ENCODE results near the gene ALDH3B1. TPM values are rescaled to one million over a fixed set of nuclear protein-coding genes. Genes with fewer than 3 reads are reported as not detected.

The ALDH3B1 gene
- total and polyA plus RNA-seq, 9 of the 15 experiments (the other 6 are each of a cell fraction or from before 2014, with no cell fraction given), result 0.01 to 0.35 (median 0.07) TPM; not detected in 2

DNA sequence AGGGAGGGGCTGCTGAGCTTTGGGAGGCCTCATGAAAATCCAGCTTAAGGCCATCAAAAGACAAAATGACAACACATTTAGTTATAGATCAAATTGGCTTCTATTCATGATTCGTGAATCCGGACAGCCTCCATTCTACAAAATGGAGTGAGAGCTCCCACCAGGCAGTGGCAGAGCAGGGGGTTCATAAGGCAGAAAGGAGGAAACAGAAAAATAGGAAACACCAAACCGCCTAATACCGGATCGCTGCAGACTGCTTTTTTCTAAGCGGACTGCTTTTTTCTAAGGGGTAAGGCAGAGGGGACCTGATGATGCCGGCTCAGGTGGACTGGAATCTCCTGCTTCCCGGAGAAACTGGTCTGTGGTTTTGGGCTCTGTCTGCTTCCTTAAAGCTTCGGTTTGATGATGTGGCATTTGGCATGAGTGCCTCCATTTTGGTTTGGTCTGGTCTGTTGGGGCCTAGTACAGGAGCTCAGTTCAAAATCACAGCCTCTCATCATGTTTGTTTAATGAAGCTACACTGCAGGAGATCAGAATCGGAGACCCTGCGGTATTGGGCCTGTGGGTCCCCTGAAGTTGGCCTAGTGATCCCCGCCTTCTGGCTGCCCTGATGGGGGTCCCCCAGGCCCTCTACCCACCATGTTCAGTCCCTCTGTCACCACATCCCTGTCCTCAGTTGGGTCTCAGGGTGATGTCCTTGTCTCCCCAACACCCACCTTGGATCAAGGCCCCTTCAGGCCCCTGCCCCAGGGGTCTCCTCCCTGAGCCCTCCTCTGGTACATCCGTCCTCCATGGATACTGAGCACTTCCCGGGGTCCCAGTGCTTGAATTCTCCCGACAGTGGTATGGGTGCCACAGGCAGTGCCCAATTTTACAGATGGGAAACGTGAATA is 1.2 kb downstream of the ALDH3B1 start (continued):
- TF ChIP-seq, protein P1, sequence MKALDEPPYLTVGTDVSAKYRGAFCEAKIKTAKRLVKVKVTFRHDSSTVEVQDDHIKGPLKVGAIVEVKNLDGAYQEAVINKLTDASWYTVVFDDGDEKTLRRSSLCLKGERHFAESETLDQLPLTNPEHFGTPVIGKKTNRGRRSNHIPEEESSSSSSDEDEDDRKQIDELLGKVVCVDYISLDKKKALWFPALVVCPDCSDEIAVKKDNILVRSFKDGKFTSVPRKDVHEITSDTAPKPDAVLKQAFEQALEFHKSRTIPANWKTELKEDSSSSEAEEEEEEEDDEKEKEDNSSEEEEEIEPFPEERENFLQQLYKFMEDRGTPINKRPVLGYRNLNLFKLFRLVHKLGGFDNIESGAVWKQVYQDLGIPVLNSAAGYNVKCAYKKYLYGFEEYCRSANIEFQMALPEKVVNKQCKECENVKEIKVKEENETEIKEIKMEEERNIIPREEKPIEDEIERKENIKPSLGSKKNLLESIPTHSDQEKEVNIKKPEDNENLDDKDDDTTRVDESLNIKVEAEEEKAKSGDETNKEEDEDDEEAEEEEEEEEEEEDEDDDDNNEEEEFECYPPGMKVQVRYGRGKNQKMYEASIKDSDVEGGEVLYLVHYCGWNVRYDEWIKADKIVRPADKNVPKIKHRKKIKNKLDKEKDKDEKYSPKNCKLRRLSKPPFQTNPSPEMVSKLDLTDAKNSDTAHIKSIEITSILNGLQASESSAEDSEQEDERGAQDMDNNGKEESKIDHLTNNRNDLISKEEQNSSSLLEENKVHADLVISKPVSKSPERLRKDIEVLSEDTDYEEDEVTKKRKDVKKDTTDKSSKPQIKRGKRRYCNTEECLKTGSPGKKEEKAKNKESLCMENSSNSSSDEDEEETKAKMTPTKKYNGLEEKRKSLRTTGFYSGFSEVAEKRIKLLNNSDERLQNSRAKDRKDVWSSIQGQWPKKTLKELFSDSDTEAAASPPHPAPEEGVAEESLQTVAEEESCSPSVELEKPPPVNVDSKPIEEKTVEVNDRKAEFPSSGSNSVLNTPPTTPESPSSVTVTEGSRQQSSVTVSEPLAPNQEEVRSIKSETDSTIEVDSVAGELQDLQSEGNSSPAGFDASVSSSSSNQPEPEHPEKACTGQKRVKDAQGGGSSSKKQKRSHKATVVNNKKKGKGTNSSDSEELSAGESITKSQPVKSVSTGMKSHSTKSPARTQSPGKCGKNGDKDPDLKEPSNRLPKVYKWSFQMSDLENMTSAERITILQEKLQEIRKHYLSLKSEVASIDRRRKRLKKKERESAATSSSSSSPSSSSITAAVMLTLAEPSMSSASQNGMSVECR (CRISPR knock-in tag; IDR thresholded peaks at IDR 0.05), result no peak
- TF ChIP-seq NR4A1 (CRISPR knock-in tag; IDR thresholded peaks at IDR 0.05) (no peak), NR4A1 (tag; IDR thresholded peaks at IDR 0.05) (peak; percentile 91), POLR3A (IDR thresholded peaks at IDR 0.05; ENCODE audit: borderline replicate concordance, extremely low read depth, insufficient read depth, insufficient read length) (no peak), SMAD3 (CRISPR knock-in tag; conservative IDR thresholded peaks at IDR 0.05) (peak; percentile 83; the same call in 1 of the 2 replicates), JUN (IDR thresholded peaks at IDR 0.05; ENCODE audit: borderline replicate concordance, low read depth, low read length) (no peak), JUN (CRISPR knock-in tag; IDR thresholded peaks at IDR 0.05; ENCODE audit: borderline replicate concordance) (no peak), ZNF140 (CRISPR knock-in tag; IDR thresholded peaks at IDR 0.05) (no peak), MTA1 (IDR thresholded peaks at IDR 0.05; ENCODE audit: borderline replicate concordance) (no peak), TAF9B (IDR thresholded peaks at IDR 0.05; ENCODE audit: partially characterized antibody) (no peak), SNIP1 (IDR thresholded peaks at IDR 0.05; ENCODE audit: low read depth) (no peak), KLF6 (CRISPR knock-in tag; IDR thresholded peaks at IDR 0.05; ENCODE audit: borderline replicate concordance) (peak; percentile 72; the same call in 1 of the 2 replicates), PPARD (CRISPR knock-in tag; IDR thresholded peaks at IDR 0.05) (no peak), CREBBP (IDR thresholded peaks at IDR 0.05; ENCODE audit: low read depth, low read length) (no peak), ZKSCAN3 (CRISPR knock-in tag; IDR thresholded peaks at IDR 0.05) (no peak), MECOM (CRISPR knock-in tag; IDR thresholded peaks at IDR 0.05) (peak; percentile 45; the same call in 1 of the 2 replicates), WHSC1 (IDR thresholded peaks at IDR 0.05; ENCODE audit: low read length) (no peak), ETS2 (tag; IDR thresholded peaks at IDR 0.05; ENCODE audit: borderline replicate concordance, poor library complexity, severe bottlenecking) (no peak)
- TF ChIP-seq, protein P2, sequence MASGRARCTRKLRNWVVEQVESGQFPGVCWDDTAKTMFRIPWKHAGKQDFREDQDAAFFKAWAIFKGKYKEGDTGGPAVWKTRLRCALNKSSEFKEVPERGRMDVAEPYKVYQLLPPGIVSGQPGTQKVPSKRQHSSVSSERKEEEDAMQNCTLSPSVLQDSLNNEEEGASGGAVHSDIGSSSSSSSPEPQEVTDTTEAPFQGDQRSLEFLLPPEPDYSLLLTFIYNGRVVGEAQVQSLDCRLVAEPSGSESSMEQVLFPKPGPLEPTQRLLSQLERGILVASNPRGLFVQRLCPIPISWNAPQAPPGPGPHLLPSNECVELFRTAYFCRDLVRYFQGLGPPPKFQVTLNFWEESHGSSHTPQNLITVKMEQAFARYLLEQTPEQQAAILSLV (tag; IDR thresholded peaks at IDR 0.05), result peak; percentile 52; the same call in 1 of the 2 replicates
- TF ChIP-seq, protein P3, sequence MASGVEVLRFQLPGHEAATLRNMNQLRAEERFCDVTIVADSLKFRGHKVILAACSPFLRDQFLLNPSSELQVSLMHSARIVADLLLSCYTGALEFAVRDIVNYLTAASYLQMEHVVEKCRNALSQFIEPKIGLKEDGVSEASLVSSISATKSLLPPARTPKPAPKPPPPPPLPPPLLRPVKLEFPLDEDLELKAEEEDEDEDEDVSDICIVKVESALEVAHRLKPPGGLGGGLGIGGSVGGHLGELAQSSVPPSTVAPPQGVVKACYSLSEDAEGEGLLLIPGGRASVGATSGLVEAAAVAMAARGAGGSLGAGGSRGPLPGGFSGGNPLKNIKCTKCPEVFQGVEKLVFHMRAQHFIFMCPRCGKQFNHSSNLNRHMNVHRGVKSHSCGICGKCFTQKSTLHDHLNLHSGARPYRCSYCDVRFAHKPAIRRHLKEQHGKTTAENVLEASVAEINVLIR (CRISPR knock-in tag; IDR thresholded peaks at IDR 0.05), result 0 out of 2 replicates have a peak, but pooled peaks have one; percentile 50

All from K562 (cell line).